Measurements from ENCODE around the gene ZNF322. TPM values are rescaled to one million over a fixed set of nuclear protein-coding genes. Genes with fewer than 3 reads are reported as not detected.

The ZNF322 gene
- total RNA-seq, 2 experiments from 2014 or later = 12.0 to 13.7 TPM

GRCh38 chr6:26593278-26594130 lies 66.0 kb downstream of the ZNF322 start:
- H3K27ac Mint-ChIP-seq = no peak overlapping the region
- no peak for ATAC-seq
- H3K36me3 Mint-ChIP-seq = peaks cover 6% of the 10 kb centered on the region
- H3K4me3 Mint-ChIP-seq = no peak overlapping the region
- no peaks in the 10 kb centered on the region for H3K9me3 Mint-ChIP-seq (ENCODE audit: low read depth)
- H3K4me1 Mint-ChIP-seq = peaks cover 27% of the 10 kb centered on the region
- no peak for DNase-seq
- H3K27me3 Mint-ChIP-seq = peaks cover 47% of the 10 kb centered on the region
- CTCF ChIA-PET = interaction anchor here (0.7 to 8.4 kb wide), 5 partner anchors 19 to 234 kb away, joined by 3 to 136 read pairs (median 4); no protein-coding TSS in a partner anchor

GRCh38 chr6:26592649-26593048 lies 66.9 kb downstream of the ZNF322 start:
- H3K4me1 Mint-ChIP-seq = peaks cover 18% of the 10 kb centered on the region
- no peak overlapping the region for H3K4me3 Mint-ChIP-seq
- CTCF ChIA-PET = interaction anchor here (1.5 to 8.4 kb wide), 4 partner anchors 10 to 251 kb away, joined by 4 to 136 read pairs (median 9); no protein-coding TSS in a partner anchor
- H3K27me3 Mint-ChIP-seq = peaks cover 47% of the 10 kb centered on the region
- H3K9me3 Mint-ChIP-seq (ENCODE audit: low read depth) = no peaks in the 10 kb centered on the region
- ATAC-seq = no peak
- no peak for DNase-seq
- H3K27ac Mint-ChIP-seq = no peak overlapping the region
- no peaks in the 10 kb centered on the region for H3K36me3 Mint-ChIP-seq

- no peak overlapping the region for H3K4me3 Mint-ChIP-seq
- no peaks in the 10 kb centered on the region for H3K9me3 Mint-ChIP-seq (ENCODE audit: low read depth)
- DNase-seq (no peak), ATAC-seq (no peak)
- peaks cover 5% of the 10 kb centered on the region for H3K4me1 Mint-ChIP-seq
- no peak overlapping the region for H3K27ac Mint-ChIP-seq
- peaks cover 60% of the 10 kb centered on the region for H3K27me3 Mint-ChIP-seq
- H3K36me3 Mint-ChIP-seq = no peaks in the 10 kb centered on the region
- CTCF ChIA-PET = interaction anchor here (0.7 to 8.4 kb wide), 3 partner anchors 9 to 19 kb away, joined by 3 to 136 read pairs (median 4); no protein-coding TSS in a partner anchor
Measured at GRCh38 chr6:26588965-26589364, 70.6 kb downstream of the ZNF322 start.

Other genes starting within 250 kb of the ZNF322 start
- 10 to 100 TPM; 50.1 to 63.9 TPM for gene BTN3A3, start 219.2 kb downstream of the ZNF322 start, total RNA-seq
- gene BTN2A1, start 201.8 kb downstream of the ZNF322 start, total RNA-seq = 10 to 100 TPM; 25.1 to 26.5 TPM
- gene BTN1A1, start 159.4 kb downstream of the ZNF322 start, total RNA-seq = not detected
- 10 to 100 TPM; 75.6 to 78.4 TPM for gene HMGN4, start 121.4 kb downstream of the ZNF322 start, total RNA-seq
- gene ABT1, start 62.8 kb downstream of the ZNF322 start, total RNA-seq = 10 to 100 TPM; 23.4 to 30.0 TPM